ENCODE results near the gene UPP2. TPM values are rescaled to one million over a fixed set of nuclear protein-coding genes. Genes with fewer than 3 reads are reported as not detected.

UPP2 gene
- total RNA-seq, 1 experiment from 2014 or later, result not detected

- intact Hi-C loops (cut with micrococcal nuclease), result no loop called here
Measured at GRCh38 chr2:158120102-158120501, 18.4 kb downstream of the UPP2 start.

DNA sequence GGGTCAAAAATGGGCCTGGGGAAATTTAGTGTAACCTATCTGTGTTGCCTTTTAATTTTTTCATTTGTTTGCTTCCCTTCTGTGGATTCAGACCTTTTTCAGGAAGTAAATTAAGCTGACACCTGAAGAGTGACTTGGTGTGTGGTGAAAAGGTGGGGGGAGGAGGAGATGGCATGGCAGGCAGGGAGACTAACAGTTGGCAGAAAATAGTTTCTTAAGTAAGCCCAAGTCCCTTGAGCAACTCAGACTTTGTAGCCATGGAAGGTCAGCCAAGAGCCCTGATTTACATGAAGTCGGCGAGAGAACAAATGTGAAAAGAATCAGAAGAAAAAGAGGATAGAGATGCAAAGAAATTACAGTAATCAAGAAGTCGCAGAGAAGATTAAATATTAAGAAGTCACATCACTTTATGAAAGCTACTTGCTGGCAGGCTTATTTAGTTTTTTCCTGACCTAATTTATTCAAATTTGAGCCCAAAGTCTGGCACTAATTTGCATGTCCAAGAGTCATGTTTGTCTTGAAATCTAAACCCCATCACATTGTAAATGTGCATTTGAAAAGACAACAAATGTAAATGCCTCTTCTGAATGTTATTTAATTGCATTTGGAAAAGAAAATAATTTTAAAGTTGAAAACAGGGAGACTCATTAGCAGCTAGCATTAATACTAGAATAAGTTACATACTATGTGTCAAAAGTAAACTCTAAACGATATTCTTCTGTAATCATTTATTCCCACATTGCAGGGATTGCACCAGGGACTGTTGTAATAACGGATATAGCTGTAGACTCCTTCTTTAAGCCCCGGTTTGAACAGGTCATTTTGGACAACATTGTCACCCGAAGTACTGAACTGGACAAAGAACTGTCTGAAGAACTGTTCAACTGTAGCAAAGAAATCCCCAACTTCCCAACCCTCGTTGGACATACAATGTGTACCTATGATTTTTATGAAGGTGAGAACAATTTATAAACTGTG is 19.3 kb downstream of the UPP2 start:
- Mint-ChIP-seq H3K4me1 (ENCODE audit: insufficient read depth, unreplicated experiment) (no peaks in the 10 kb centered on the region), H3K9me3 (ENCODE audit: unreplicated experiment) (no peaks in the 10 kb centered on the region), H3K27ac (ENCODE audit: low read depth, unreplicated experiment) (no peak overlapping the region), H3K4me3 (ENCODE audit: unreplicated experiment) (no peak overlapping the region), H3K36me3 (ENCODE audit: insufficient read depth, unreplicated experiment) (no peaks in the 10 kb centered on the region), H3K27me3 (ENCODE audit: insufficient read depth, unreplicated experiment) (peaks cover 11% of the 10 kb centered on the region)
- DNase-seq (ENCODE audit: unreplicated experiment), result no peak
- BruUV-seq (replicated peaks), result no TSS peak
- CTCF ChIA-PET, result interaction anchor here (0.6 to 1.0 kb wide), 2 partner anchors 20 to 1184 kb away, joined by 3 read pairs; no protein-coding TSS in a partner anchor
- intact Hi-C loops (cut with micrococcal nuclease), result no loop called here
- POLR2A ChIA-PET, result interaction anchor here (0.7 to 1.0 kb wide), 2 partner anchors 10 to 584 kb away, joined by 3 read pairs; no protein-coding TSS in a partner anchor
- TF ChIP-seq CTCF (IDR thresholded peaks at IDR 0.05; ENCODE audit: unreplicated experiment), result no peak

More at GRCh38 chr2:158120102-158120501, 18.4 kb downstream of the UPP2 start:
- CTCF ChIA-PET, result interaction anchor here (0.6 to 1.0 kb wide), 2 partner anchors 21 to 1185 kb away, joined by 3 read pairs; no protein-coding TSS in a partner anchor
- POLR2A ChIA-PET, result interaction anchor here (1.0 kb wide), 1 partner anchor 9 kb away, joined by 3 read pairs; no protein-coding TSS in a partner anchor
- no peak for TF ChIP-seq CTCF (IDR thresholded peaks at IDR 0.05; ENCODE audit: unreplicated experiment)
- no peaks in the 10 kb centered on the region for H3K36me3 Mint-ChIP-seq (ENCODE audit: insufficient read depth, unreplicated experiment)
- BruUV-seq (replicated peaks), result no TSS peak
- H3K27me3 Mint-ChIP-seq (ENCODE audit: insufficient read depth, unreplicated experiment), result peaks cover 11% of the 10 kb centered on the region
- no peaks in the 10 kb centered on the region for H3K9me3 Mint-ChIP-seq (ENCODE audit: unreplicated experiment)
- no peak for DNase-seq (ENCODE audit: unreplicated experiment)
- no peak overlapping the region for H3K4me3 Mint-ChIP-seq (ENCODE audit: unreplicated experiment)
- no peaks in the 10 kb centered on the region for H3K4me1 Mint-ChIP-seq (ENCODE audit: insufficient read depth, unreplicated experiment)
- H3K27ac Mint-ChIP-seq (ENCODE audit: low read depth, unreplicated experiment), result no peak overlapping the region

DNA sequence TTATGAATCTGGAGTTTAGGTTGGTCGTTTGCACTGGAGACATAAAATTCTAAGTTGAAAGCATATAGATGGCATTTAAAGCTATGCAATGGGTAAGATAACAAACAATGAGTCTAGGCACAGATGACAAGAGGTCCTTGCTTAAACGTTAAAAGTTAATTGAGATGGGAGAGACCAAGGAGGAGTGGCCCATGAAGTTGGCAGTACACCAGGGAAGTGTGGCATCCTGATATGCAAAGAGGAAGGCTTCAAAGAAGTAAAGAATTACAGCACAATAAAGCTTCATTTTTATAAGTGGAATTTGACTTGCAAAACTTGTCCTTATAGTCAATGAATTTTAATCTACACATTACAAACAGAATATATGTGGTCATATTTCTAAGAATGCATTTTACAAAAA is 23.2 kb downstream of the UPP2 start:
- CTCF ChIA-PET, result no interaction called here
- Mint-ChIP-seq H3K27ac (ENCODE audit: low read depth, unreplicated experiment) (no peak overlapping the region), H3K36me3 (ENCODE audit: insufficient read depth, unreplicated experiment) (no peaks in the 10 kb centered on the region), H3K27me3 (ENCODE audit: insufficient read depth, unreplicated experiment) (peaks cover 11% of the 10 kb centered on the region), H3K4me3 (ENCODE audit: unreplicated experiment) (no peak overlapping the region), H3K9me3 (ENCODE audit: unreplicated experiment) (no peaks in the 10 kb centered on the region), H3K4me1 (ENCODE audit: insufficient read depth, unreplicated experiment) (no peaks in the 10 kb centered on the region)
- no peak for DNase-seq (ENCODE audit: unreplicated experiment)
- no TSS peak for BruUV-seq (replicated peaks)
- TF ChIP-seq CTCF (IDR thresholded peaks at IDR 0.05; ENCODE audit: unreplicated experiment), result no peak
- intact Hi-C loops (cut with micrococcal nuclease), result no loop called here
- POLR2A ChIA-PET, result no interaction called here

DNA sequence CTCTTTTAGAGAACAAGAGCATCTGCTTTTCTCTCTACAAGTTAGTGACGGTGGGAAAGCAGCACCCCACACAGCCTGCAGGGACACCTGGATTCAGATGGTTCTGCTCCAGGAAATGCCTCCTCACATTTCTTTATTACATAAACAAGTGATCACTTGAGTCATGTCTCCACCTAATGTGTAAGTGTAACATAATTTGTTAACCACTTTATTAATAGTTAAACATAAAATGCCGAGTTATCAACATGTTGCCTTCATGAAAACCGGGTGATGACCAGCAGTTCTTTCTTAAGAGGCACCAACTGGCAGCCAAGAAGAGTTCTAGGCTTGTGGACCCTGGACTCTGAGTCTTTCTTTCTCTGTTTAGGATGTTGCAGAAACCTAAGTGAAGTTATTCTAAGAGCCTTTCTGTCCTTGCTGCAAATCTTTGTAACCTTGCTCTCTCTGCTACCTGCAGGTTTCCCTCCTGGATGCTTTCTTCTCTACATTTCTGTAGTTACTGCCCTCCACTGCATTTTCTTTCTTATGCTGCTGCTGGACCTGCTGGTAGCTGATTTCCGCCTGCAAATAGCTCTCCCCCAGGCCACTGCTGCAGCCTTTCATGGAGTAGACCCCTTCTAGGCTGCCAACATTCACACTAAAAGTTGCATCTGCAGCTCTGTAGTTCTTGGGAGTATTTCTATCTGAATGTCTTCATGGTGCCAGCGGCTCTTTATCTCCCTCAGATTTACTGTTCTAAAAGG is 24.3 kb downstream of the UPP2 start:
- no peak for DNase-seq (ENCODE audit: unreplicated experiment)
- H3K36me3 Mint-ChIP-seq (ENCODE audit: insufficient read depth, unreplicated experiment), result no peaks in the 10 kb centered on the region
- ChIA-PET CTCF (interaction anchor here (1.0 kb wide), 1 partner anchor 11 kb away, joined by 3 read pairs; no protein-coding TSS in a partner anchor), POLR2A (no interaction called here)
- no TSS peak for BruUV-seq (replicated peaks)
- H3K27me3 Mint-ChIP-seq (ENCODE audit: insufficient read depth, unreplicated experiment), result peaks cover 11% of the 10 kb centered on the region
- no peak overlapping the region for H3K27ac Mint-ChIP-seq (ENCODE audit: low read depth, unreplicated experiment)
- no peaks in the 10 kb centered on the region for H3K4me1 Mint-ChIP-seq (ENCODE audit: insufficient read depth, unreplicated experiment)
- no peak for TF ChIP-seq CTCF (IDR thresholded peaks at IDR 0.05; ENCODE audit: unreplicated experiment)
- intact Hi-C loops (cut with micrococcal nuclease), result no loop called here
- no peak overlapping the region for H3K4me3 Mint-ChIP-seq (ENCODE audit: unreplicated experiment)
- no peaks in the 10 kb centered on the region for H3K9me3 Mint-ChIP-seq (ENCODE audit: unreplicated experiment)

All from MCF 10A (cell line).